ENCODE data around the gene ABCA1. TPM values are rescaled to one million over a fixed set of nuclear protein-coding genes. Genes with fewer than 3 reads are reported as not detected.
A peak's percentile ranks its signal among the peaks of the same experiment; 100 is the strongest.

Gene ABCA1
- total and polyA plus RNA-seq, 2 of the 13 experiments (the other 11 are each of a cell fraction or from before 2014, with no cell fraction given): 26.8 to 63.8 TPM

DNA sequence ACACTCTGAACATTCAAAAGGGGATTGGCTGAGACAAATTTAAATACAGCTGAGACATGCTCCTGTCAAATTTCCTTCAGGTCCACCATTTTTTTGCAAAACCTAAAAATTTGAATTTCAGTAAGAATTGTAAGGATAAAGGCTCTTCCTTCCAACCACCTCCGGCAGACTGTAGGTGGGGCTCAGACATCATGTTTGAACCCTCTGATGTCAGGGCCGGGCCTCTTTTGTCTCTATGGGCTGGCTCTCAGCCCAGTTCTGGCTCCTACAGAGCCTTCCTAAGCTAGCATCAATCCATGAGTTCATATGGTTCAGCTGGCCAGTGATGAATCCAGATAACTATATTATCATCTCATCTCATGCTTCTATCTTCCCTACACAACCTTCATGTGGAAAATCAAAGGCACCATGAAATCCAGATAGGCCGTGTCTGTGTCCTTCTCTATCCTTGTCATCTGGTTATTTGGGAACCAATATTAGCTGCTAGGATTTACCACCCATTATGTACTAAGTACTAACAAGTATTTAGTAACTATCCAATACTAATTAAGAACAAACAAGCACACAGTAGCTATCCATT lies 119.8 kb downstream of the ABCA1 start:
- Histone ChIP-seq H3K9ac (ENCODE audit: insufficient read depth, low read depth, low read length) (no peak overlapping the region), H3K27me3 (ENCODE audit: control insufficient read depth in 1 of 2, insufficient read depth in 2 of 2, low read length in 2 of 2) (no peaks in the 10 kb centered on the region), H3K4me1 (ENCODE audit: insufficient read depth, low read length) (no peaks in the 10 kb centered on the region), H3K4me2 (ENCODE audit: low read depth, low read length) (no peak overlapping the region), H3K36me3 (replicated peaks in 1 of 2; ENCODE audit: control insufficient read depth in 1 of 2, insufficient read depth in 2 of 2, low read length in 2 of 2) (peaks cover 52 to 93% of the 10 kb centered on the region in 2 experiments), H4K20me1 (ENCODE audit: insufficient read depth, low read length) (peaks cover 4% of the 10 kb centered on the region; the same call in 1 of the 2 replicates), H2AFZ (ENCODE audit: low read length) (no peak overlapping the region), H3K4me3 (replicated peaks in 1 of 3; ENCODE audit: insufficient read depth in 1 of 3, low read depth in 2 of 3, low read length in 3 of 3) (no peak overlapping the region), H3K27ac (ENCODE audit: extremely low read length, insufficient read depth, low read length) (no peak overlapping the region), H3K9me3 (ENCODE audit: low read length) (no peaks in the 10 kb centered on the region), H3K79me2 (ENCODE audit: insufficient read depth, low read length) (no peaks in the 10 kb centered on the region)
- CTCF ChIA-PET (ENCODE audit: low intra/inter-chr PET ratio, low total read pairs): interaction anchor here (1.7 kb wide), 1 partner anchor 349 kb away, joined by 4 read pairs; no protein-coding TSS in a partner anchor
- FAIRE-seq (no peak), ATAC-seq (peak; percentile 13; the same call in 2 of the 3 replicates), DNase-seq (ENCODE audit: low spot score) (no peak)
- peak; percentile 23; the same call in 1 of the 2 replicates for TF ChIP-seq CTCF (CRISPR knock-in tag; IDR thresholded peaks at IDR 0.05)
- no peak for TF ChIP-seq ZNF609 (CRISPR knock-in tag; IDR thresholded peaks at IDR 0.05; ENCODE audit: borderline replicate concordance)
- no peak for TF ChIP-seq THAP11 (CRISPR knock-in tag; IDR thresholded peaks at IDR 0.05)
- TF ChIP-seq ZNF160 (CRISPR knock-in tag; IDR thresholded peaks at IDR 0.05): no peak
- peak; percentile 38 for TF ChIP-seq STAG1 (CRISPR knock-in tag; IDR thresholded peaks at IDR 0.05)
- no peak for TF ChIP-seq ZNF678 (CRISPR knock-in tag; IDR thresholded peaks at IDR 0.05)
- TF ChIP-seq ZZZ3 (CRISPR knock-in tag; IDR thresholded peaks at IDR 0.05; ENCODE audit: borderline replicate concordance): no peak
- TF ChIP-seq ZBTB20 (CRISPR knock-in tag; IDR thresholded peaks at IDR 0.05; ENCODE audit: borderline replicate concordance, low read depth): no peak
- 92% methylated on average over 3 of the region's 3 CpGs for WGBS (ENCODE audit: low lambda C conversion rate)
- no TSS peak for BruUV-seq (replicated peaks)
- in situ Hi-C loops (cut with HindIII; ENCODE audit: extremely low pct_ligation_motif_present, low pct_unique_long_range_greater_than_20kb) (no loop called here), intact Hi-C loops (cut with micrococcal nuclease; ENCODE audit: unreplicated experiment) (no loop called here)
- POLR2A ChIA-PET: no interaction called here
